KBM-7 (cell line): ENCODE results near the gene MAN1A1.

Source experiments
- DNase-seq: peaks from one replicate; pipeline ENCODE4 v3.0.0-alpha.2; 2015
- in situ Hi-C: fragments of 300-500 bp; cut with MboI; formaldehyde crosslinking; loops from 2 replicates; pipeline ENCODE4 v1.14.3; 2020; ENCODE audit warnings: low sequenced_read_pairs, low pct_unique_long_range_greater_than_20kb, mixed read lengths

The MAN1A1 gene

DNA sequence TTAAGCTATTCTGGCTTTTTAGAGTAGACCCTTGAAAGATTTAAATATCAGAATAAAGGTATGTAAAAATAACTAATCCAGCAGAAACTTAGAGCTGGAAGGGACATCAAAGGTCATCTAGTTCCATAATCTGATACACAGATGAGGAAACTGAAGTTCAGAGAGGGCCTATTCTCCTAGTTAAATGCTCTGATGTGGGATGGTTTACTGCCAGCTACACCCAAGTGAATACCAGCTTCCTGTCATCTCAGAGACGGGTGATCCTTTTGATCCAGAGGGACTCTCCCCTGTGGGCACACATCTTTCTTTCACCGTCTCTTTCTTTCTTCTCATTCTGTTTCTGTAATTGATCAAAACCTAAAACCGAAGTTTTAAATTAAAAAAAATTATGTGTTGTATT is 94.1 kb downstream of the MAN1A1 start:
- in situ Hi-C loops: no loop called here

DNA sequence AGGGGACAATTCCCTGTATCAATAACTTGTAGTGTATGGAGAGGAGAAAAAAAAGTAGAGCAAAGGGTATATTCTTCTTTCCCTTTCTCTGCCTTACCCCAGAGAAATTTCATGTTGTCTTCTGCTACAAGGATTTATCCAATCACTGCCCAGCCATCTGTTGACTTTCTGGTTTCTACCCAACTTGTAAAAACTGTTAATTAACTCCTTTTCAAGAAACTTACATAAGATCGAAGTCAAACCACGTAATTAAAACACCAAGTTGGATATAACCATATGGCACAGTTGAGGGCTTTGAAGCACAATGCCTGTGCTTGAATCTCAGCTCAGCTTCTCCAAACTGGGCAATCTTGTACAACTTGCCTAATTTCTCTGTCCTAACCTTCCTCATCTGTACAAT is 99.5 kb downstream of the MAN1A1 start:
- in situ Hi-C loops: no loop called here
- no peak for DNase-seq

More for the DNA sequence above, 94.1 kb downstream of the MAN1A1 start:
- no peak for DNase-seq

DNA sequence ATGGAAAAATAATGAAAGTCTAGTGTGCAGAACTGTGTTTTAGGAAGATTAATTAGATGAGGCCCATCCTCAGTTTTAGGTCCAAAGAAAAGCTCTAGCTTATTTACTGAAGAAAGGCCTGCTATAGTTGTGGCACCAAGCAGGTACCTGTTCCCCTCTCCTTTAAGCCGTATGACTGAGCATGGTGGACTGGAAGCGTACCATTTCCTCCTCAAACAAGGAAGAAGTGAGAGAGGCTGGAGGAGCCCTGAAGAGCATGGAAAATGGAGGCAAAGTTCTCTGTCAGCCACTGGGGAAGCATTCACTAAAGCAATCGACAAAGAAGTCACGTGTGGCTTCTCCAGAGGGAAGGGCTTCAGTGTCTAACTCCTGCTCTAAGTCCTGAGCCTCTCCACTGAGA is 100.2 kb downstream of the MAN1A1 start:
- in situ Hi-C loops: no loop called here
- no peak for DNase-seq

DNA sequence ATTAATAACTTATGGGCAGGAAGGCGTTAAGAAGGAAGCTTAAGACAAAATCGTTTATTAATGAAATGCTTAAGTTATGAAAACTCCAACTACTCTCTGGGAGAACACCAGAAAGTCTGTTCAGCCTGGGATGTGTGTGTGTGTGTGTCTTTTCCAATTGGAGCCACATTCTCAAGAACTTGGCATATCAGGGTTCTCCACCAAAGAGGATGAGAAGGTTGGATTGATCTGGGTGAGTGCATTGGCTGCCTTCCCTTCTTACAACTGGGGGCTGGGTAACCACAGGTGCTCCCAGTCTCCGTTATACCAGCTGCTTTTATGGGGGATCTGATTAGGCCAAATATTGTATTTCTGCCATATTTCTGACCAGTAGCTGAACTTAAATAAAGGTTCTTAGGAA is 102.1 kb downstream of the MAN1A1 start:
- no peak for DNase-seq
- in situ Hi-C loops: no loop called here

DNA sequence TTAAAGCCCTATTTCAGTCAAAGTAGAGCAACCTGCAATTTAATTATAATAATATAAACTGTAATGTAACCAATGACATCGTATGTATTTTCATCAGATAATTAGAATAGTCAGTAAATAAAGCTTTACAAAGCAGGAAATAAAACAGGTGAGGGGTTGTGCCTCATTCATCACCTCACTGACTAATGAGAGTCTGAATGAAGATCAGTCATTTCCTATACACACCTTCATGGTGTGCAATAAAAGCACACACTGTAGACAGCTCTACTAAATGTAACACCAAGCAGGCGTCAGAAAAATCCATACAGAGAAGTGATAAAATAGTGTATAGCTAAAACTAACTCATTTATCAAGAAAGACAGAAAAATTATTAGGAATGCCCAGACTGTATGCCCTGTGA is 105.9 kb downstream of the MAN1A1 start:
- DNase-seq: no peak
- in situ Hi-C loops: no loop called here

DNA sequence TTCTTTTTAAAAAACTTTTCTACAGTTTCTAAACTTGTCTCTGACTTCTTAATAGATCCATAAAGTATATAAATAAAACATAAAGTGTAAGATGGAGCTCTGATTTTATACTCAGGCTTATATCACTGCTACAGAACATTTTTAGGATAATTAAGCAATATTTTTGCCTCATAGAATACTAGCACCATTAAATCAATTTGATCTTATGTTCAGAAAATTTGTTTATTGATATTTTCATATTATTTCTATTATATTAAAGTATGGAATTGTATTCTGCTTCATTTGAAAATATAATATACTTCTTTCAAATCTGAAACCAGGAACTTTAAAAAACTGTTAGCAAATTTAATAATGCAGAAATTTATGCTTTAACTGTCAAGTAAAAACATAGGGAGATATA is 106.5 kb downstream of the MAN1A1 start:
- in situ Hi-C loops: no loop called here
- no peak for DNase-seq

DNA sequence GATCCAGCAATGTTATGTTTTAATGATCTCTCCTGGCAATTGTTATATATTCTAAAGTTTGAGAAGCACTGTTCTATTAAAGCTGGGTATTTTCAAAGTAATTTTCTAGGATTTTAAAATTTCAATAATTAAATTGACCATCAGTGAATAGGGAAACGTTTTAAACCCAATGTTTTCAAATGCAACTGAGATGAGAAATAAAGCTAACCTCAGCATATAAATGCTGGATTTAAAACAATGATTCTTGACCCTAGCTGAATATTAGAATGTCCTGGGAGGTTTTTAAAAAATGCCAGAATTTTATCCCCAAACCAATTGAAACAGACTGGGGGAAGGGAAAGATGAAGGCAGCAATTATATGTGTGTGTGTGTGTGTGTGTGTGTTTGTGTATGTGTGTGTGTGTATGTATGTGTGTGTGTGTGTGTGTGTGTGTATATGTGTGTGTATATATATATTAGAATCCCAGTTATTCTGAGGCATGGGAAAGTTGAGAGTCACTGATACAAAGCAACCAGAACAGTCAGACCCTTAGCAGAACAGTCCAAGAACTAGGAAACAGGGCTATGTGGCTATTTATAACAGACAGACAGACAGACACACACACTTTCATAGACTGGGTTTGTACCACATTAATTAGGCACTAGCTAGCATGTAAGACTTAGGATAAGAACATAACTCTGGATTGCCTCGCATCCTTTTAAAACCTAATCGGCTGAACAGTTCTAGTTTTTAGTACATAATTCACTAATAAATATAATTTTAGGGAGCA is 107.8 kb downstream of the MAN1A1 start:
- in situ Hi-C loops: no loop called here
- no peak for DNase-seq

DNA sequence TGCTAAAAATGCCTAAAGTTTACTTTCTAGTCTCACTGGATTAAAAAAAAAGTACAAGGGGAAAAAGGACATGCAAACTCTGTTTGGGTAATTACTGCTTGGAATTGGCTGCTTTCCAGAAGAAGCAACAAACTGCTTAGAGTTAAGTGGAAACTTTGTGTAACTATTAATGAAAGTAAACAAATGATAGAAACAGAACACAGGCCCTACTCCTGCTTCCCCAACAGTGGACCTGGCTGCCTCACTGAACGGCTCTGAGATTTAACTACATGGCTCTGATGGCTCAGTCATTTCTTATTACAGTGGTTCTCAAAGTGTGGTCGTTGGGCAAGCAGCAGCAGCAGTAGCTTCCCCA is 108.5 kb downstream of the MAN1A1 start:
- in situ Hi-C loops: no loop called here
- DNase-seq: no peak

DNA sequence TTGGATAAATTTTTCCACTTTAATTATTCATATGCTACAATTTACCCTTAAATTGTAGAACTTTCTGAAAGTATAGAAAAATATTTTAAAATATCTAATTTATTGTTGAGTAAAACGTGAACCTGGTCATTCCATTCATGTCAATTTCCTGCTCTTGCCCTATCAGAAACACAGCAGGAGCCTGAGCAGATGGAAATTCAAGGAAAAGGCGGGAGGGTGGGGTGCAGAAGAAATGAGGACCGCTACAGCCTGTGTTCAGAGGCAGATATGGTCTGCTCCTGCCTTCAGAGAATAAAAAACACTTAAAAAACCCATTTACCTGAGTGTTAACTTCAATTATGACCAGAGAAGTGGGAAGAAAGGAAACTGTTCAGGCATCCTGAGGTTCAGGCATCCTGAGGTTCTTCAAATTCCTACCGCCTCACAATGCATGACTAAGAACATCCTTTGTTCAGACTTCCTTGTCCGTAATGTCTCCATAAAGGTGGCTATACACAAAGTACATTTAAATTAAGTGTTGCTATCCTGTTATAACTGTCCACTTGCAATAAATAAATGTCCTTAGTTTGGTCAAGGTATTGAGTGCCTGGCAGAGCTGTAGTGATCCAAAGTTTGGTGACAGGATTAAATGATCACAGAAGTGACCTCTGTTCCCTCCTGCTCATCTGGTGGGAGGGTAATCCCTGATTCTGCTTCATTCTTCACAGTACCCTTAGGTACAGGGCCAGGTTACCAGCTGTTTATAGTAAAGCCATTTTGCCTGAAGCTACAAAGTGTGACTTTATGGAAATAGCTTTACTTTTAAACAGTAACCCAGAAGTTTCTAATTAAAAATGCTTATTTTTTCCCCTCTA is 109.1 kb downstream of the MAN1A1 start:
- no peak for DNase-seq
- in situ Hi-C loops: no loop called here

DNA sequence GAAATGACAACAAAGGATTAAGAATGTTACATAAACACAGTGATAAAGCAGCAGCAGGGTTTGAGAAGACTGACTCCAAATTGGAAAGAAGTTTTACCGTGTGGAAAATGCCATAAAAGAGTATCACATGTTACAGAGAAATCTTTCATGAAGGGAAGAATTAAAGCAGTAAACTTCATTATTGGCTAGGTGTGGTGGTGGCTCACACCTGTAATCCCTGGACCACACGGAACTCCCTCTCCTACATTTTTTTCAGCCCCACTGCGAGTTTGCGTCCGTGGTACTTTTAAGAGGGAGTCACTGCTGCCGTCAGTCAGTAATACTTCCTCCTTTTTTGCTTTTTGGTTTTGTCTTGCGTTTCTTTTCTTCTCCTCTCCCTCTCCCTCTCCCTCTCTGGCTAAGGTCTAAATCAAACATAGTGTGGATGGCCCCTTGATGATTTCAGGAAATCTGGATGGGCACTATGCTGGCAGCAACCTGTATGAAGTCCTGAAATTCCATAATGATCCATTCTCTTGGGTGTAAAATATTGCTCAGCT is 112.3 kb downstream of the MAN1A1 start:
- in situ Hi-C loops: no loop called here
- DNase-seq: peak; percentile 27

DNA sequence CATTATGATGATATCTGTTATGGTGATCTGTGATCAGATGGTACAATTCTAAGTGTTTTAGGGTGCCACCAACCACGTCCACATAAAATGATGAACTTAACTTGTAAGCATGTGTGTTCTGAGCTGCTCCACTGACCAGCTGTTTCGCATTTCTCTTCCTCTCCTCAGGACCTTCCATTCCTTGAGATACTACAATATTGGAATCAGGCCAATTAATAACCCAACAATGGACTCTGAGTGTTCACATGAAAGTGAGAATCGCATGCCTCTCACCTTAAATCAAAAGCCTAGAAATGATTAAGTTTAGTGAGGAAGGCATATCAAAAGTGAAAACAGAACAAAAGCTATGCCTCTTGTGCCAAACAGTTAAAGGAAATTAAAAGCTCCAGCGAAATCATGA is 114.6 kb downstream of the MAN1A1 start:
- no peak for DNase-seq
- in situ Hi-C loops: no loop called here

DNA sequence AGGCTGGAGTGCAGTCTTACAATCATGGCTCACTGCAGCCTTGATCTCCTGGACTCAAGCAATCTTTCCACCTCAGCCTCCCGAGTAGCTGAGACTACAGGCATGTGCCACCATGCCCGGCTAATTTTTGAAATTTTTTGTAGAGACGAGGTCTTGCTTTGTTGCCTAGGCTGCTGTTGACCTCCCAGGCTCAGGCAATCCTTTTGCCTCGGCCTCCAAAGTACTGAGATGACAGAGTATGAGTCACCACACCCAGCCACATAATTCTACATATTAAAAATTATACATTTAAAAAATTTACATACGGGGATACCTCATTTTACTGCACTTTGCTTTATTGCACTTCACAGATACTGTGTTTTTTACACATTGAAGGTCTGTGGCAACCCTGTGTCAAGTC is 115.1 kb downstream of the MAN1A1 start:
- in situ Hi-C loops: no loop called here
- no peak for DNase-seq

DNA sequence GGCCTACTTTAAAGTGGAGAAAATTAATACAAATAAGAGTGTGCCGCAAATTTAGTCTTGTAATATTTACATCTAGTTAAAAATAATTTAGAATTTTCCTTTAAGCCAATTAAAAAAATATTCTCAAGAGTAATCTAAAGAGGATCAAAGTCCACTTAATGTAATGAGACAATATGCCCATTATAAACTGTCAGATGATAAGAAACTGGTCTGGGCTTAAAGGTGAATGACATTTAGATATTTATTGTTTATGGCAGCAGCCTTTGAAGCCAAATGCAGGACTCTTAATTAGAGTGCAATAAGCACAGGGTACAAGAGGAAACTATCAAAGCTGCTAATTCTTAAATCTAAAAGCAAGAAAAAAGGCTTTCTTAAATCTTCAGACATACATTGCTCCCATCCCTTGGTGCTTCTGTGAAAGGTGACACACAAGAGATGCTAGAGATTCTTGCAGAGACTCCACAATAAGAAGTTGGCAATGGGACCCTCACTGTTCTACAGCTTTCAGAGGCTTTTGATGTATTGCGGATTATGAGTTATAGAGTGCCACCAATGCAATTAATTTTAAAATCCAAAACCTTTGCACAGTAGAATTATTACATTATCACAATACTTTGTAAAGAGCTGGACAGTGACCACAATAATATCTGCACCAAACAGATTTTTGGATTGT is 116.1 kb downstream of the MAN1A1 start:
- in situ Hi-C loops: no loop called here
- no peak for DNase-seq

DNA sequence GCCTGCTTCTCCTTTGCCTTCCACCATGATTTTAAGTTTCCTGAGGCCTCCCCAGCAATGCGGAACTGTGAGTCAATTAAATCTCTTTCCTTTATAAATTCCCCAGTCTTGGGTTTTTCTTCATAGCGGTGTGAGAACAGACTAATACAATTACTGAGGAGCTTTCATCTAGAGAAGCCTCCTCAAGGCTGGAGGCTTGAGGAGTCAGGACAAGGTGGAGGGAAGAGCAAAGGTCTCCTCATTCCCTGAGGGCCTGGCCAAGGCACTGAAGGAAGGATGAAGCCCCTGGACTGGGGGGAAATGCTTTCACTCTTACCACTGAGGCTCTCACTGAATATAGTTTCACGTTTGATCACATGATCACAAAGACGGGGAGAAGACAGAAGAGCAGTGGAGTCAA is 118.2 kb downstream of the MAN1A1 start:
- no peak for DNase-seq
- in situ Hi-C loops: no loop called here

DNA sequence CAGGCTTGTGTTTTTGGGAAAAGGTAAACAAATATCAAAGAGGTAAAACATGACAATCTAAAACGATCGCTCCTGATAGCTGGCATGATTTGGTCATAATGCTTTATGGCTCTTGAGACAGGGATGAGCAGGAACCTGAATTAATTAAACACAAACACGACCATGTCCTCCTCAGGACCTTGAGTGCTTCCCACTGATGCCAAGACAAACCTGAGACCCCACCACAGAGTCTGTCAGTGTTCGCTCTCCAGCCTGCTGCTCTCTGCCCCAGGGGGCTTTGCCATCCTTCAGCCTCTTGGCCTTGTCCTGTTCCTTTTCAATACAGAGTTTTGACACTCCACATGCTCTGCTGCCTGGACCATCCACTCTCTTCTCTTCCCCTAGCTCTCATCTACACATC is 119.4 kb downstream of the MAN1A1 start:
- DNase-seq: no peak

DNA sequence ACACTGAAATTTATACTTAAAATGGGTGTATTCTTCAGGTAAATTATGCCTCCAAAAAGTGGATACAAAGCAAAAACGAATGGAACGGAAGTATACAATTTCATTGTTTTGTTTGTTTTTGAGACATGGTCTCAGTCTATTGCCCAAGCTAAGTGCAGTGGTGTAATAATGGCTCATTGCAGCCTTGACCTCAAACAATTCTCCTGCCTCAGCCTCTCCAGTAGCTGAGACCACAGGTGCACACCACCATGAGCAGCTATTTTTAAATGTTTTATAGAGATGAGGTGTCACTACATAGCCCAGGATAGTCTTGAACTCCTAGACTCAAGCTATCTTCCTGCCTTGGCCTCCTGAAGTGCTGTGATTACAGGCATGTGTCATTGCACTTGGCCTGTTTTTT is 122.2 kb downstream of the MAN1A1 start:
- in situ Hi-C loops: no loop called here
- DNase-seq: no peak

More for the DNA sequence above, 119.4 kb downstream of the MAN1A1 start:
- in situ Hi-C loops: no loop called here

DNA sequence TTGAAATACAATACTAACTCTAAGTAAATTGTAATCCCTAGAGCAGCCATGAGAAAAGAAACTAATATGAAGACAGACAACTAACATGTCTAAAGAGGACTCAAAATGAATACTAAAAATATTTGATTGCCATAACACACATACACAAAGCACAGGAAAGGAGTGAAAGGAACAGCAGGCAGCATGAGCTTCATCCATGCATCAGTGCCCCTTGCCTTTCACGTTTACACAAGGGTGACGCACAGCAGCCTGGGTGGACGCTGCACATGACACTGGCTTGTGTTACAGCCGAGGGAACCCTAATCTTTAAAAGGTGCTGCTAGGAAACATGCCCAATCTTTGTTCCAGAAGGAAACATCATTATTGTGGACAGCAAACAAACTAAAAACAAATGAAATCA is 123.5 kb downstream of the MAN1A1 start:
- no peak for DNase-seq

DNA sequence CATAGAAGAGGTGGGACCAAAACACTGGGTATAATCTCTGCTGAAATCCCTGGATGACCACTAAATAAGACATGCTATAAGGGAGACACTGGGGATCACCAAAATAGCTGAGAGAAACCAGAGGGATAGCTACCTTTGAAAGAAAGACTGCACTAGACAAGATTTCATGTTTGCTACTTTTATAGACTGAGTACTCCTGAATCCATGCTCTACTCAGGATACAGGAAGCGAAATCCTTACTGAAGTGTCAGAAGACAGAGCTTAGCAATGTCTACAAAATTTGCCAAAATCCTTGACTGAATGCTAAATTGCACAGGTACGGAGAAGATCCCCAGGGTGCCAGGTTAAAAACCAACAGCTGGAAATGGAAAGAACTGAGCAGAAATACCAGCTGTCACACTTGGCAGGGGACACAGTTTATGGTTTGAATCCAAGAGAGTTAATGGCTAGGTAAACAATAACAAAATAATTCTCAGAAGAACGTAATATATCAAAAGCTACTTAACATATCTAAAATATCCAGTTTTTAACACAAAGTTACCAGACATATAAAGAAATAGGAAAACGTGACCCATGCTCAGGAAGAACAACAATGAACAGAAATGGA is 125.4 kb downstream of the MAN1A1 start:
- DNase-seq: no peak
- in situ Hi-C loops: no loop called here

More for the DNA sequence above, 123.5 kb downstream of the MAN1A1 start:
- in situ Hi-C loops: no loop called here

DNA sequence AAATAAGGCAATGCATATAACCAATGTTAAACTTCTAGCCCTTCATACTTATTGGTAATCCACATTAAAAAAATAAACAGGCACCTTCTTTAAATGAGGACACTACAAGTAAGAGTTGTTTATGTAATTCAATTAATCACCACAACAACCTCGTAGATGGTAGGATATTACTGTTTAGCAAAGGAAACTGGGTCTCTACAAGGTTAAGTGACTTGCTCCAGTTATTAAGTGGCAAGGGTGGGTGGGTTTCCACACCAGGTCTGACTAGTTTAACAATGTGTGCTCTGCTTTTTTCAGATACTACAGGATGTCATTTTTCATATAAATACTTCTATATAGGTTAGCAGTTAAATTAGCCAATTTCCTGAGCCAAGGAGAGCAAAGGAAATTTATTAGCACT is 129.1 kb downstream of the MAN1A1 start:
- in situ Hi-C loops: no loop called here

More for the DNA sequence above, 129.1 kb downstream of the MAN1A1 start:
- DNase-seq: no peak
